Loucy (cell line): ENCODE measurements around the gene TMEM60.

Experiments
- EZH2phosphoT487 ChIP-seq: fragments of 200-600 bp; IDR thresholded peaks from 2 replicates; pipeline ENCODE4 v1.6.1; 2018; ENCODE audit warnings: antibody characterized with exemption, mild to moderate bottlenecking, moderate library complexity, borderline replicate concordance
- TF ChIP-seq, protein P1 (sequence below): fragments of 200-600 bp; sonication (generic); conservative IDR thresholded peaks from 2 replicates; pipeline ENCODE4 v1.5.1; 2014; ENCODE audit warnings: mild to moderate bottlenecking, antibody characterized with exemption, low read length

DNA sequence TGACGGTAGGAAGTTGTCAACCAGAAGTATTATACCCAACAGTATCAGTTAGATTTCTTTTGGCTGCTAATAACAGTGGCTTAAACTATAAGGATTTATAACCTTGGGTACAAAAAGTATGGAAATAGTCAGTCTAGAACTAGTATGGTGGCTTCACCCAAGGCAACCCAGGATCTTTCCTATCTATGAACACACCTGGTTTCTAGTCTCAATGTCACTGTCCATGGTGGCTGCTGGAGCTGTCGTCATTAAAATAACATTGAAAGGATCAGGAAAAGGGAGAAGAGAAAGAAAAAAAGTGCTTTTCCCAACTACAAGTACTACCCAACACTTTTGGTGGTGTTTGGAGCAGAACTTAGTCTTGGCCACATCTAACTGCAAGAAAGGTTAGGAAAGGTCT lies 28.1 kb upstream of the TMEM60 start:
- TF ChIP-seq, protein P1, sequence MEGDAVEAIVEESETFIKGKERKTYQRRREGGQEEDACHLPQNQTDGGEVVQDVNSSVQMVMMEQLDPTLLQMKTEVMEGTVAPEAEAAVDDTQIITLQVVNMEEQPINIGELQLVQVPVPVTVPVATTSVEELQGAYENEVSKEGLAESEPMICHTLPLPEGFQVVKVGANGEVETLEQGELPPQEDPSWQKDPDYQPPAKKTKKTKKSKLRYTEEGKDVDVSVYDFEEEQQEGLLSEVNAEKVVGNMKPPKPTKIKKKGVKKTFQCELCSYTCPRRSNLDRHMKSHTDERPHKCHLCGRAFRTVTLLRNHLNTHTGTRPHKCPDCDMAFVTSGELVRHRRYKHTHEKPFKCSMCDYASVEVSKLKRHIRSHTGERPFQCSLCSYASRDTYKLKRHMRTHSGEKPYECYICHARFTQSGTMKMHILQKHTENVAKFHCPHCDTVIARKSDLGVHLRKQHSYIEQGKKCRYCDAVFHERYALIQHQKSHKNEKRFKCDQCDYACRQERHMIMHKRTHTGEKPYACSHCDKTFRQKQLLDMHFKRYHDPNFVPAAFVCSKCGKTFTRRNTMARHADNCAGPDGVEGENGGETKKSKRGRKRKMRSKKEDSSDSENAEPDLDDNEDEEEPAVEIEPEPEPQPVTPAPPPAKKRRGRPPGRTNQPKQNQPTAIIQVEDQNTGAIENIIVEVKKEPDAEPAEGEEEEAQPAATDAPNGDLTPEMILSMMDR, result no peak
- TF ChIP-seq EZH2phosphoT487, result no peak
